ENCODE results near the gene PAPOLB. TPM values are rescaled to one million over a fixed set of nuclear protein-coding genes. Genes with fewer than 3 reads are reported as not detected.

PAPOLB gene
- total RNA-seq, 5 donors from 2014 or later (not counting 1 experiment from before 2014, with no cell fraction given) = not detected

Other genes starting within 250 kb of the PAPOLB start
- 10 to 100 TPM; 63.9 to 79.7 (median 74.2) TPM for gene FOXK1, start 179.7 kb downstream of the PAPOLB start, total RNA-seq
- gene AP5Z1, start 86.4 kb downstream of the PAPOLB start, total RNA-seq = 100 to 1,000 TPM in 4 of 5 donors, 10 to 100 TPM in 1; 93.6 to 126 (median 110) TPM
- under 1 TPM in 2 of 5 donors, not detected in 3; 0.20 to 0.30 TPM for gene RADIL, start 21.7 kb upstream of the PAPOLB start, total RNA-seq
- not detected for gene MMD2, start 97.2 kb upstream of the PAPOLB start, total RNA-seq
- 10 to 100 TPM; 14.8 to 21.4 (median 17.4) TPM for gene RBAK, start 183.8 kb upstream of the PAPOLB start, total RNA-seq